Astrocyte (in vitro differentiated cells and primary cell): ENCODE measurements around the gene ATXN1. TPM values are rescaled to one million over a fixed set of nuclear protein-coding genes. Genes with fewer than 3 reads are reported as not detected.

Source experiments
- DNase-seq: peaks from one replicate; pipeline ENCODE4 v3.0.0-alpha.2; 2010; ENCODE audit warnings: low read depth
- FAIRE-seq: peaks from 2 replicates; lab custom pipeline; 2011; peaks lifted over from hg19 to GRCh38; lab: Jason Lieb, UNC
- H2AFZ ChIP-seq: 2 replicates; pipeline ENCODE4 v1.6.0; 2012; ENCODE audit warnings: low read depth, low read length, inconsistent platforms
- H3K27ac ChIP-seq: 2 replicates; pipeline ENCODE4 v1.5.1; 2011; ENCODE audit warnings: low read depth, low read length, inconsistent platforms
- H3K27me3 ChIP-seq: 2 replicates; pipeline ENCODE4 v1.6.0; 2011; ENCODE audit warnings: low read length, inconsistent platforms; ENCODE audit not compliant: insufficient read depth
- H3K36me3 ChIP-seq: 2 replicates; pipeline ENCODE4 v1.5.1; 2011; ENCODE audit warnings: low read length, inconsistent platforms; ENCODE audit not compliant: insufficient read depth
- H3K4me1 ChIP-seq: 2 replicates; pipeline ENCODE4 v1.5.1; 2011; ENCODE audit warnings: low read length, inconsistent platforms; ENCODE audit not compliant: insufficient read depth
- H3K4me2 ChIP-seq: 2 replicates; pipeline ENCODE4 v1.6.0; 2012; ENCODE audit warnings: low read length, inconsistent platforms
- H3K4me3 ChIP-seq: 2 replicates; pipeline ENCODE4 v1.5.1; 2011; ENCODE audit warnings: low read depth, mild to moderate bottlenecking, low read length, inconsistent platforms; ENCODE audit not compliant: insufficient read depth
- H3K79me2 ChIP-seq: 2 replicates; pipeline ENCODE4 v1.6.0; 2012; ENCODE audit warnings: mild to moderate bottlenecking, low read length, inconsistent platforms; ENCODE audit not compliant: insufficient read depth
- H3K9ac ChIP-seq: 2 replicates; pipeline ENCODE4 v1.6.0; 2012; ENCODE audit warnings: mild to moderate bottlenecking, low read length, inconsistent platforms
- H3K9me3 ChIP-seq: 2 replicates; pipeline ENCODE4 v1.5.1; 2012; ENCODE audit warnings: low read depth, mild to moderate bottlenecking, low read length, inconsistent platforms; ENCODE audit not compliant: insufficient read depth
- H4K20me1 ChIP-seq: 2 replicates; pipeline ENCODE4 v1.6.0; 2012; ENCODE audit warnings: low read length, inconsistent platforms; ENCODE audit not compliant: insufficient read depth
- H3K27ac Mint-ChIP-seq: one replicate; pipeline ENCODE4 v1.8.0; 2021; ENCODE audit warnings: mild to moderate bottlenecking, mixed read lengths; ENCODE audit not compliant: unreplicated experiment
- H3K27me3 Mint-ChIP-seq: one replicate; pipeline ENCODE4 v1.8.0; 2021; ENCODE audit warnings: low read depth, mixed read lengths; ENCODE audit not compliant: unreplicated experiment
- H3K36me3 Mint-ChIP-seq: one replicate; pipeline ENCODE4 v1.8.0; 2021; ENCODE audit warnings: low read depth, mixed read lengths; ENCODE audit not compliant: unreplicated experiment
- H3K4me1 Mint-ChIP-seq: one replicate; pipeline ENCODE4 v1.8.0; 2021; ENCODE audit warnings: low read depth, mixed read lengths; ENCODE audit not compliant: unreplicated experiment
- H3K4me3 Mint-ChIP-seq: one replicate; pipeline ENCODE4 v1.8.0; 2021; ENCODE audit warnings: mild to moderate bottlenecking, moderate library complexity, mixed read lengths; ENCODE audit not compliant: unreplicated experiment
- H3K9me3 Mint-ChIP-seq: one replicate; pipeline ENCODE4 v1.8.0; 2021; ENCODE audit warnings: mild to moderate bottlenecking, mixed read lengths; ENCODE audit not compliant: unreplicated experiment
- EZH2 ChIP-seq: IDR thresholded peaks from 2 replicates; pipeline ENCODE4 v1.6.1; 2012; ENCODE audit warnings: mild to moderate bottlenecking, low read length, inconsistent platforms; ENCODE audit not compliant: insufficient read depth
- total RNA-seq: library from RNA; stranded (reverse); gene quantifications from 2 replicates; pipeline ENCODE4 v1.2.1, GENCODE V29; 2021
- TF ChIP-seq, protein P1 (sequence below): IDR thresholded peaks from 2 replicates; pipeline ENCODE4 v1.5.1; 2011; ENCODE audit warnings: low read depth, mild to moderate bottlenecking, inconsistent platforms, low read length, moderate library complexity; ENCODE audit not compliant: insufficient read depth

Gene ATXN1
- total RNA-seq, 1 donor from 2014 or later, result 70.9 TPM

- peak; percentile 48 for DNase-seq
- Histone ChIP-seq H4K20me1 (no peaks in the 10 kb centered on the region), H3K9ac (peak overlapping the region; percentile 49), H3K9me3 (no peaks in the 10 kb centered on the region), H3K79me2 (peaks cover 73% of the 10 kb centered on the region), H3K27me3 (no peaks in the 10 kb centered on the region), H2AFZ (no peak overlapping the region), H3K4me2 (peak overlapping the region; percentile 61), H3K4me1 (peaks cover 44% of the 10 kb centered on the region), H3K27ac (peak overlapping the region; percentile 83), H3K4me3 (no peak overlapping the region), H3K36me3 (no peaks in the 10 kb centered on the region)
- no peak for FAIRE-seq
- Mint-ChIP-seq H3K27ac (peak overlapping the region; percentile 92), H3K9me3 (no peaks in the 10 kb centered on the region), H3K36me3 (peaks cover 13% of the 10 kb centered on the region), H3K27me3 (no peaks in the 10 kb centered on the region), H3K4me1 (peaks cover 78% of the 10 kb centered on the region), H3K4me3 (no peak overlapping the region)
- TF ChIP-seq, protein P1, sequence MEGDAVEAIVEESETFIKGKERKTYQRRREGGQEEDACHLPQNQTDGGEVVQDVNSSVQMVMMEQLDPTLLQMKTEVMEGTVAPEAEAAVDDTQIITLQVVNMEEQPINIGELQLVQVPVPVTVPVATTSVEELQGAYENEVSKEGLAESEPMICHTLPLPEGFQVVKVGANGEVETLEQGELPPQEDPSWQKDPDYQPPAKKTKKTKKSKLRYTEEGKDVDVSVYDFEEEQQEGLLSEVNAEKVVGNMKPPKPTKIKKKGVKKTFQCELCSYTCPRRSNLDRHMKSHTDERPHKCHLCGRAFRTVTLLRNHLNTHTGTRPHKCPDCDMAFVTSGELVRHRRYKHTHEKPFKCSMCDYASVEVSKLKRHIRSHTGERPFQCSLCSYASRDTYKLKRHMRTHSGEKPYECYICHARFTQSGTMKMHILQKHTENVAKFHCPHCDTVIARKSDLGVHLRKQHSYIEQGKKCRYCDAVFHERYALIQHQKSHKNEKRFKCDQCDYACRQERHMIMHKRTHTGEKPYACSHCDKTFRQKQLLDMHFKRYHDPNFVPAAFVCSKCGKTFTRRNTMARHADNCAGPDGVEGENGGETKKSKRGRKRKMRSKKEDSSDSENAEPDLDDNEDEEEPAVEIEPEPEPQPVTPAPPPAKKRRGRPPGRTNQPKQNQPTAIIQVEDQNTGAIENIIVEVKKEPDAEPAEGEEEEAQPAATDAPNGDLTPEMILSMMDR, result no peak
- no peak for TF ChIP-seq EZH2
Observed at GRCh38 chr6:16684195-16684689, 77.0 kb downstream of the ATXN1 start.

DNA sequence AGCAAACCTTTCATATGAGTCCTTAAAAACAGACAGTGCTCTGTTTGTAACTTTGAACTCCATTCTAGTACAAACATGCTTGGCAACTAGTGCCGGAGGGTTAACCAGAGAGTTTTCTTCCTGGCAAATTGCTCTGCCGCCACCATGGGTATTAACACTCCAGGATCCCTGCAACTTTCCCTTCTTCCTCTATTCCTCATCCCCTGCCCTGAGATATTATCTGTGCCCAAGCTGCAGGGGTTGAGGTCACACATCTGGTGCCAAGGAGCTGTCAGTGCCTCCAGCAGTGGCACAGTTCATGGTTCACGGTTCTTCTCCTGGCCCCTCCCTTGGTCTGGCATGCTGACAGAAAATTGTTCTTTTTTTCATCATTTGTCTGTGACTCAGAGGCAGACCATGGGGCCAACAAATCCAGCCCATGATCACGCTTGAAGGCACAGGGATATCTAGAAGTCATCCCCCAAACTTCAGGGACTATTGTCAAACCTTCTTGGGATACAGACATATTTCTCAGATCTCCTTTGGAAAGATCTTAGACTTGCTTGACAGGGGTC is 77.5 kb downstream of the ATXN1 start:
- H3K4me1 Mint-ChIP-seq, result peaks cover 75% of the 10 kb centered on the region

More for the DNA sequence above, 77.5 kb downstream of the ATXN1 start:
- Histone ChIP-seq H3K4me3 (peak overlapping the region; percentile 21), H2AFZ (no peak overlapping the region), H3K27ac (peak overlapping the region; percentile 83), H3K27me3 (no peaks in the 10 kb centered on the region), H3K36me3 (no peaks in the 10 kb centered on the region), H3K4me1 (peaks cover 42% of the 10 kb centered on the region), H3K9ac (peak overlapping the region; percentile 49), H3K79me2 (peaks cover 78% of the 10 kb centered on the region), H4K20me1 (no peaks in the 10 kb centered on the region), H3K9me3 (no peaks in the 10 kb centered on the region), H3K4me2 (peak overlapping the region; percentile 61)
- Mint-ChIP-seq H3K27ac (peak overlapping the region; percentile 92), H3K9me3 (no peaks in the 10 kb centered on the region), H3K27me3 (no peaks in the 10 kb centered on the region), H3K36me3 (peaks cover 13% of the 10 kb centered on the region), H3K4me3 (no peak overlapping the region)
- DNase-seq, result peak; percentile 79
- FAIRE-seq, result no peak
- TF ChIP-seq, protein P1, result no peak
- no peak for TF ChIP-seq EZH2
